Neural cell (in vitro differentiated cells): Measurements from ENCODE around the gene CAMK1D. TPM values are rescaled to one million over a fixed set of nuclear protein-coding genes. Genes with fewer than 3 reads are reported as not detected.

Experiments
- H2AFZ ChIP-seq: fragments of 200-600, 300-800 bp; sonication (generic), shearing (Covaris generic); 2 replicates; pipeline ENCODE4 v1.6.0; 2014; ENCODE audit warnings: low read depth, mild to moderate bottlenecking, antibody characterized with exemption, low read length, moderate library complexity
- H3F3A ChIP-seq: fragments of 200-600 bp; shearing (Covaris generic); 2 replicates; pipeline ENCODE4 v1.6.1; 2016; ENCODE audit warnings: mild to moderate bottlenecking, moderate library complexity, mixed read lengths, antibody characterized with exemption, low read length; ENCODE audit not compliant: insufficient read depth, poor library complexity, severe bottlenecking
- H3K27ac ChIP-seq: fragments of 200-600, 300-800 bp; sonication (generic), shearing (Covaris generic); 2 replicates; pipeline ENCODE4 v1.5.1; 2014; ENCODE audit warnings: mild to moderate bottlenecking, low read length, moderate library complexity
- H3K27me3 ChIP-seq: fragments of 300-800, 200-600 bp; sonication (generic), shearing (Covaris generic); 2 replicates; pipeline ENCODE4 v1.6.0; 2014; ENCODE audit warnings: mild to moderate bottlenecking, low read depth, low read length, moderate library complexity; ENCODE audit not compliant: insufficient read depth
- H3K36me3 ChIP-seq: fragments of 300-800, 200-600 bp; sonication (generic), shearing (Covaris generic); 2 replicates; pipeline ENCODE4 v1.5.1; 2014; ENCODE audit warnings: mild to moderate bottlenecking, antibody characterized with exemption, low read length, moderate library complexity; ENCODE audit not compliant: insufficient read depth
- H3K4me2 ChIP-seq: fragments of 300-800, 200-600 bp; sonication (generic), shearing (Covaris generic); 2 replicates; pipeline ENCODE4 v1.6.0; 2014; ENCODE audit warnings: mild to moderate bottlenecking, low read length
- H3K4me3 ChIP-seq: fragments of 300-800, 200-600 bp; sonication (generic), shearing (Covaris generic); 2 replicates; pipeline ENCODE4 v1.5.1; 2014; ENCODE audit warnings: mild to moderate bottlenecking, low read length, moderate library complexity
- H3K79me2 ChIP-seq: fragments of 200-600 bp; shearing (Covaris generic); replicated peaks from 2 replicates; pipeline ENCODE4 v1.6.0; 2014; ENCODE audit warnings: mild to moderate bottlenecking, low read length, moderate library complexity; ENCODE audit not compliant: insufficient read depth
- H3K9ac ChIP-seq: fragments of 300-800, 200-600 bp; sonication (generic), shearing (Covaris generic); 2 replicates; pipeline ENCODE4 v1.6.1; 2016; ENCODE audit warnings: mild to moderate bottlenecking, low read length, mixed read lengths
- H3K9me2 ChIP-seq: fragments of 200-600 bp; shearing (Covaris generic); 2 replicates; pipeline ENCODE4 v1.6.1; 2016; ENCODE audit warnings: mild to moderate bottlenecking, low read length, mixed read lengths; ENCODE audit not compliant: insufficient read depth
- H3K9me3 ChIP-seq: fragments of 200-600, 300-800 bp; sonication (generic), shearing (Covaris generic); 2 replicates; pipeline ENCODE4 v1.6.1; 2016; ENCODE audit warnings: mild to moderate bottlenecking, mixed run types, low read length, moderate library complexity, mixed read lengths
- H4K20me1 ChIP-seq: fragments of 200-600 bp; shearing (Covaris generic); 2 replicates; pipeline ENCODE4 v1.6.1; 2016; ENCODE audit warnings: mild to moderate bottlenecking, mixed run types; ENCODE audit not compliant: insufficient read depth
- EP300 ChIP-seq: fragments of 450-650 bp; conservative IDR thresholded peaks from 2 replicates; pipeline ENCODE4 v1.6.1; 2014; ENCODE audit warnings: antibody characterized with exemption, mild to moderate bottlenecking, moderate library complexity; ENCODE audit not compliant: poor library complexity, severe bottlenecking
- EZH2 ChIP-seq: fragments of 200-600, 300-800 bp; shearing (Covaris generic), sonication (generic); IDR thresholded peaks from 2 replicates; pipeline ENCODE4 v1.6.1; 2014; ENCODE audit warnings: antibody characterized with exemption, low read length, borderline replicate concordance, mild to moderate bottlenecking; ENCODE audit not compliant: insufficient read depth, poor library complexity, severe bottlenecking
- MXI1 ChIP-seq: fragments of 450-650 bp; conservative IDR thresholded peaks from 2 replicates; pipeline ENCODE4 v1.6.1; 2014; ENCODE audit warnings: antibody characterized with exemption, mild to moderate bottlenecking; ENCODE audit not compliant: poor library complexity, severe bottlenecking
- POLR2AphosphoS5 ChIP-seq: IDR thresholded peaks from 2 replicates; pipeline ENCODE4 v1.6.1; 2012
- RAD21 ChIP-seq: fragments of 450-650 bp; conservative IDR thresholded peaks from 2 replicates; pipeline ENCODE4 v1.6.1; 2014; ENCODE audit warnings: antibody characterized with exemption, mild to moderate bottlenecking, moderate library complexity
- SMC3 ChIP-seq: fragments of 450-650 bp; conservative IDR thresholded peaks from 2 replicates; pipeline ENCODE4 v1.6.1; 2014; ENCODE audit warnings: antibody characterized with exemption, mild to moderate bottlenecking, moderate library complexity; ENCODE audit not compliant: poor library complexity
- TAF1 ChIP-seq: IDR thresholded peaks from 2 replicates; pipeline ENCODE4 v1.6.1; 2012; ENCODE audit warnings: low read depth
- polyA plus RNA-seq: library from polyadenylated mRNA; depleted of rRNA; stranded (reverse); fragments of >200 nt; gene quantifications from 2 replicates; pipeline ENCODE4 v1.2.3, GENCODE V29; 2014
- TF ChIP-seq, protein P1 (sequence below): IDR thresholded peaks from 2 replicates; pipeline ENCODE4 v1.6.1; 2012; ENCODE audit warnings: borderline replicate concordance
- TF ChIP-seq, protein P2 (sequence below): fragments of 450-650 bp; IDR thresholded peaks from 2 replicates; pipeline ENCODE4 v1.5.1; 2014; ENCODE audit warnings: antibody characterized with exemption, mild to moderate bottlenecking, moderate library complexity; ENCODE audit not compliant: poor library complexity, severe bottlenecking

CAMK1D gene
- polyA plus RNA-seq, 1 donor from 2014 or later, result 13.8 TPM

DNA sequence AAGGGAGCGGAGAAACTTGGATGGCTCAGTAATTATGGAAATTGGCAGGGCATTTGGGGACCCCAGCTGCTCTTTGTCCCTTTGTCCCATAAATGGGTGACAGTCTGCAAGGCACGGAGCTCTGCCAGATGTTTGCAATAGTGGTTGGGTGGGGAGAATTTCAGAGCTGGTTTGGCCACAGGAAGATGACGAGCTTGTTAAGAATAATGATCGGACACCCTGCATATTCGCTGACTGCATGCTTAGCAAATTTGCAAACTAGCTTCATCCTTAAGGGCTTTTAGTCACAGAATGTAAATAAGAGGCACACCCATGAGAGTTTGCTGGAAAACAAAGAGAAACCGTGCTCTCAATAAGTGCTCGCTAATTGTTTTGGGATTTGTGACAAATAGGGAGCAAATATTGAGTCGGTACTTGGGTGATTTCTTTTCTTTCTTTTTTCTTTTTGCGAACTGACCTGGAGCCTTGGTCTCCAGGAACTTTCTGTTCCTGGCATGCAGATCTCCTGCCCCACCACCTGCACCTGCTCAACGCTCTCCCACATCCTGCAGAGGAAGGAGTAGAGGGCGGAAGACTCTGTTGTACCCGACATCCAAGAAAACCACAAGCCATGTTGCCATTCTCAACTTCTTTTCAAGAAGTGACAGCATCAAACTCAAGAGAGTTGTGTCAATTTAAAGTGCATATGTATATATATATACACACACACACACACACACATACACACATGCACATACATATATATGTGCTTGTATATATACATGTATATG lies 238.9 kb downstream of the CAMK1D start:
- H3K4me3 ChIP-seq, result no peak overlapping the region
- H3F3A ChIP-seq, result no peaks in the 10 kb centered on the region
- no peaks in the 10 kb centered on the region for H3K36me3 ChIP-seq
- no peak for TF ChIP-seq SMC3
- no peak for TF ChIP-seq MXI1
- no peak for TF ChIP-seq TAF1
- no peak for TF ChIP-seq RAD21
- TF ChIP-seq EP300, result no peak
- TF ChIP-seq, protein P1, sequence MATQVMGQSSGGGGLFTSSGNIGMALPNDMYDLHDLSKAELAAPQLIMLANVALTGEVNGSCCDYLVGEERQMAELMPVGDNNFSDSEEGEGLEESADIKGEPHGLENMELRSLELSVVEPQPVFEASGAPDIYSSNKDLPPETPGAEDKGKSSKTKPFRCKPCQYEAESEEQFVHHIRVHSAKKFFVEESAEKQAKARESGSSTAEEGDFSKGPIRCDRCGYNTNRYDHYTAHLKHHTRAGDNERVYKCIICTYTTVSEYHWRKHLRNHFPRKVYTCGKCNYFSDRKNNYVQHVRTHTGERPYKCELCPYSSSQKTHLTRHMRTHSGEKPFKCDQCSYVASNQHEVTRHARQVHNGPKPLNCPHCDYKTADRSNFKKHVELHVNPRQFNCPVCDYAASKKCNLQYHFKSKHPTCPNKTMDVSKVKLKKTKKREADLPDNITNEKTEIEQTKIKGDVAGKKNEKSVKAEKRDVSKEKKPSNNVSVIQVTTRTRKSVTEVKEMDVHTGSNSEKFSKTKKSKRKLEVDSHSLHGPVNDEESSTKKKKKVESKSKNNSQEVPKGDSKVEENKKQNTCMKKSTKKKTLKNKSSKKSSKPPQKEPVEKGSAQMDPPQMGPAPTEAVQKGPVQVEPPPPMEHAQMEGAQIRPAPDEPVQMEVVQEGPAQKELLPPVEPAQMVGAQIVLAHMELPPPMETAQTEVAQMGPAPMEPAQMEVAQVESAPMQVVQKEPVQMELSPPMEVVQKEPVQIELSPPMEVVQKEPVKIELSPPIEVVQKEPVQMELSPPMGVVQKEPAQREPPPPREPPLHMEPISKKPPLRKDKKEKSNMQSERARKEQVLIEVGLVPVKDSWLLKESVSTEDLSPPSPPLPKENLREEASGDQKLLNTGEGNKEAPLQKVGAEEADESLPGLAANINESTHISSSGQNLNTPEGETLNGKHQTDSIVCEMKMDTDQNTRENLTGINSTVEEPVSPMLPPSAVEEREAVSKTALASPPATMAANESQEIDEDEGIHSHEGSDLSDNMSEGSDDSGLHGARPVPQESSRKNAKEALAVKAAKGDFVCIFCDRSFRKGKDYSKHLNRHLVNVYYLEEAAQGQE, result no peak
- H3K9me3 ChIP-seq, result no peaks in the 10 kb centered on the region
- no peaks in the 10 kb centered on the region for H3K79me2 ChIP-seq
- H4K20me1 ChIP-seq, result no peaks in the 10 kb centered on the region
- H3K4me2 ChIP-seq, result no peak overlapping the region
- H3K27ac ChIP-seq, result no peak overlapping the region
- H3K9ac ChIP-seq, result no peak overlapping the region
- H2AFZ ChIP-seq, result no peak overlapping the region
- H3K9me2 ChIP-seq, result no peaks in the 10 kb centered on the region
- H3K27me3 ChIP-seq, result no peaks in the 10 kb centered on the region

- H3K36me3 ChIP-seq, result no peaks in the 10 kb centered on the region
- no peak overlapping the region for H2AFZ ChIP-seq
- TF ChIP-seq EP300, result no peak
- TF ChIP-seq TAF1, result no peak
- TF ChIP-seq MXI1, result no peak
- TF ChIP-seq, protein P1, result no peak
- no peak for TF ChIP-seq EZH2
- TF ChIP-seq, protein P2, sequence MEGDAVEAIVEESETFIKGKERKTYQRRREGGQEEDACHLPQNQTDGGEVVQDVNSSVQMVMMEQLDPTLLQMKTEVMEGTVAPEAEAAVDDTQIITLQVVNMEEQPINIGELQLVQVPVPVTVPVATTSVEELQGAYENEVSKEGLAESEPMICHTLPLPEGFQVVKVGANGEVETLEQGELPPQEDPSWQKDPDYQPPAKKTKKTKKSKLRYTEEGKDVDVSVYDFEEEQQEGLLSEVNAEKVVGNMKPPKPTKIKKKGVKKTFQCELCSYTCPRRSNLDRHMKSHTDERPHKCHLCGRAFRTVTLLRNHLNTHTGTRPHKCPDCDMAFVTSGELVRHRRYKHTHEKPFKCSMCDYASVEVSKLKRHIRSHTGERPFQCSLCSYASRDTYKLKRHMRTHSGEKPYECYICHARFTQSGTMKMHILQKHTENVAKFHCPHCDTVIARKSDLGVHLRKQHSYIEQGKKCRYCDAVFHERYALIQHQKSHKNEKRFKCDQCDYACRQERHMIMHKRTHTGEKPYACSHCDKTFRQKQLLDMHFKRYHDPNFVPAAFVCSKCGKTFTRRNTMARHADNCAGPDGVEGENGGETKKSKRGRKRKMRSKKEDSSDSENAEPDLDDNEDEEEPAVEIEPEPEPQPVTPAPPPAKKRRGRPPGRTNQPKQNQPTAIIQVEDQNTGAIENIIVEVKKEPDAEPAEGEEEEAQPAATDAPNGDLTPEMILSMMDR, result no peak
- TF ChIP-seq POLR2AphosphoS5, result no peak
- no peak for TF ChIP-seq RAD21
- TF ChIP-seq SMC3, result no peak
- no peaks in the 10 kb centered on the region for H3K79me2 ChIP-seq
- H3K9ac ChIP-seq, result no peak overlapping the region
- H3K27ac ChIP-seq, result no peak overlapping the region
- H4K20me1 ChIP-seq, result no peaks in the 10 kb centered on the region
- H3K9me2 ChIP-seq, result no peaks in the 10 kb centered on the region
- no peaks in the 10 kb centered on the region for H3F3A ChIP-seq
- H3K4me2 ChIP-seq, result no peak overlapping the region
- H3K4me3 ChIP-seq, result no peak overlapping the region
- H3K27me3 ChIP-seq, result no peaks in the 10 kb centered on the region
- H3K9me3 ChIP-seq, result no peaks in the 10 kb centered on the region
These were observed 239.9 kb downstream of the CAMK1D start for GRCh38 chr10:12589291-12589690.
